Endothelial cell of umbilical vein (primary cell): ENCODE data around the gene ACAD10. TPM values are rescaled to one million over a fixed set of nuclear protein-coding genes. Genes with fewer than 3 reads are reported as not detected.
A peak's percentile ranks its signal among the peaks of the same experiment; 100 is the strongest.

Experiments used
- BruUV-seq: library from RNA; stranded (reverse); fragments of 400-500 nt; replicated peaks from 2 replicates; lab custom pipeline; 2021; lab: Mats Ljungman, UMichigan
- CTCF ChIA-PET: fragments of 300-600, 350-600 bp; sonication (Branson Sonifier 250); formaldehyde crosslinking; loops from one replicate; lab custom pipeline; 2021; ENCODE audit warnings: antibody characterized with exemption, inconsistent platforms; lab: Charles Lee
- POLR2A ChIA-PET: fragments of 300-600, 350-600 bp; sonication (Branson Sonifier 250); formaldehyde crosslinking; loops from one replicate; lab custom pipeline; 2021; ENCODE audit warnings: antibody characterized with exemption, inconsistent platforms; lab: Charles Lee
- DNase-seq: peaks from one replicate; pipeline ENCODE4 v3.0.0-alpha.2; 2011; ENCODE audit warnings: low read depth, low spot score
- FAIRE-seq: peaks from 2 replicates; lab custom pipeline; 2011; peaks lifted over from hg19 to GRCh38; lab: Jason Lieb, UNC
- H2AFZ ChIP-seq: 2 replicates; pipeline ENCODE4 v1.6.0; 2012; ENCODE audit warnings: low read depth, low read length, control low read depth, inconsistent platforms
- H3K27ac ChIP-seq: 2 replicates; pipeline ENCODE4 v1.5.1; 2011; ENCODE audit warnings: low read depth, mild to moderate bottlenecking, control low read depth, low read length, moderate library complexity; ENCODE audit not compliant: insufficient read depth
- H3K27me3 ChIP-seq, 2 experiments: 2 replicates each; pipeline versions ENCODE4 v1.6.0 to v1.6.1; 2011; ENCODE audit warnings: low read length in 2 of 2, mixed read lengths in 1 of 2; ENCODE audit not compliant: control insufficient read depth in 2 of 2, insufficient read depth in 2 of 2
- H3K36me3 ChIP-seq, 2 experiments: 2 replicates in 1 of 2; 3 replicates in 1 of 2; pipeline ENCODE4 v1.5.1; 2011; ENCODE audit warnings: low read length in 2 of 2, mild to moderate bottlenecking in 1 of 2, moderate library complexity in 1 of 2; ENCODE audit not compliant: control insufficient read depth in 2 of 2, insufficient read depth in 2 of 2; ENCODE audit errors: extremely low read depth in 1 of 2
- H3K4me1 ChIP-seq: 3 replicates; pipeline ENCODE4 v1.5.1; 2011; ENCODE audit warnings: mild to moderate bottlenecking, low read length; ENCODE audit not compliant: control insufficient read depth, insufficient read depth; ENCODE audit errors: extremely low read depth
- H3K4me2 ChIP-seq: 2 replicates; pipeline ENCODE4 v1.6.1; 2011; ENCODE audit warnings: low read length, control low read depth, mixed read lengths; ENCODE audit not compliant: insufficient read depth
- H3K4me3 ChIP-seq, 3 experiments: fragments of 200-600 bp in 1 of 3; sonication (generic), shearing (Covaris generic) in 1 of 3; replicated peaks in 1 of 3; 2 replicates each; pipeline ENCODE4 v1.5.1; 2011 to 2016; ENCODE audit warnings: control low read depth in 3 of 3, low read length in 3 of 3, mild to moderate bottlenecking in 2 of 3, inconsistent platforms in 1 of 3, low read depth in 1 of 3, moderate library complexity in 1 of 3; ENCODE audit not compliant: insufficient read depth in 1 of 3
- H3K79me2 ChIP-seq: 2 replicates; pipeline ENCODE4 v1.6.0; 2012; ENCODE audit warnings: low read length, inconsistent platforms; ENCODE audit not compliant: control insufficient read depth, insufficient read depth
- H3K9ac ChIP-seq: replicated peaks from 2 replicates; pipeline ENCODE3; 2011; ENCODE audit warnings: low read length, control low read depth; ENCODE audit not compliant: insufficient read depth; ENCODE audit errors: extremely low read depth
- H3K9me1 ChIP-seq: replicated peaks from 3 replicates; pipeline ENCODE4 v1.6.0; 2011; ENCODE audit warnings: mild to moderate bottlenecking, low read length; ENCODE audit not compliant: control insufficient read depth, insufficient read depth; ENCODE audit errors: extremely low read depth
- H3K9me3 ChIP-seq: replicated peaks from 2 replicates; pipeline ENCODE4 v1.5.1; 2012; ENCODE audit warnings: low read length, inconsistent platforms; ENCODE audit not compliant: control insufficient read depth, insufficient read depth
- H4K20me1 ChIP-seq: replicated peaks from 2 replicates; pipeline ENCODE3; 2011; ENCODE audit warnings: mild to moderate bottlenecking, low read length; ENCODE audit not compliant: control insufficient read depth, insufficient read depth; ENCODE audit errors: extremely low read depth
- CTCF ChIP-seq, 2 donors: IDR thresholded peaks; 1 replicate in 1 of 2; 2 replicates in 1 of 2; pipeline ENCODE4 v1.5.1; 2011; ENCODE audit warnings: low read length in 2 of 2, mild to moderate bottlenecking in 2 of 2, moderate library complexity in 2 of 2, control low read depth in 1 of 2, inconsistent platforms in 1 of 2, low read depth in 1 of 2; ENCODE audit not compliant: insufficient read depth in 1 of 2; ENCODE audit errors: extremely low read depth in 1 of 2
- JUN ChIP-seq: IDR thresholded peaks from 2 replicates; pipeline ENCODE4 v1.6.1; 2011; ENCODE audit warnings: borderline replicate concordance, low read depth; ENCODE audit not compliant: insufficient read length, insufficient read depth
- MAX ChIP-seq: IDR thresholded peaks from 2 replicates; pipeline ENCODE4 v1.6.1; 2011; ENCODE audit not compliant: insufficient read depth, insufficient read length
- POLR2A ChIP-seq: IDR thresholded peaks from 2 replicates; pipeline ENCODE4 v1.6.1; 2012; ENCODE audit warnings: low read depth, mild to moderate bottlenecking, control low read depth, low read length
- POLR2AphosphoS5 ChIP-seq: IDR thresholded peaks from 2 replicates; pipeline ENCODE4 v1.6.1; 2012; ENCODE audit warnings: low read depth, mild to moderate bottlenecking, control low read depth, low read length, moderate library complexity; ENCODE audit not compliant: insufficient read depth
- dilution Hi-C: fragments of 300-500 bp; cut with MboI; formaldehyde crosslinking; loops from one replicate; pipeline ENCODE4 v1.15.0; 2019; ENCODE audit warnings: low sequenced_read_pairs; ENCODE audit not compliant: extremely low pct_ligation_motif_present
- intact Hi-C: fragments of 100-400 bp; cut with micrococcal nuclease; formaldehyde crosslinking; loops from one replicate; pipeline ENCODE4 v1.10.0; 2022
- polyA plus RNA-seq, 4 experiments: library from polyadenylated mRNA; depleted of rRNA in 3 of 4; stranded (reverse) in 3 of 4; unstranded in 1 of 4; fragments of >200 nt; gene quantifications; 2 replicates each; pipeline versions ENCODE4 v1.2.1 to v1.2.3, GENCODE V29; 2011 to 2012; ENCODE audit warnings: missing spikeins in 1 of 4
- total RNA-seq: library from RNA; stranded (reverse); gene quantifications from 2 replicates; pipeline ENCODE4 v1.2.3, GENCODE V29; 2021

ACAD10 gene
- total and polyA plus RNA-seq, 2 donors (not counting 3 experiments of a cell fraction or from before 2014, with no cell fraction given), result 15.2 to 16.3 TPM

GRCh38 chr12:111673503-111673902 lies 12.3 kb upstream of the ACAD10 start:
- no peak for TF ChIP-seq POLR2AphosphoS5
- no peak for TF ChIP-seq JUN
- no peak for TF ChIP-seq MAX
- TF ChIP-seq POLR2A, result no peak
- peak; percentile 19 to 37 for TF ChIP-seq CTCF (IDR thresholded peaks at IDR 0.05; ENCODE audit: extremely low read depth in 1 of 2, insufficient read depth in 1 of 2, low read depth in 1 of 2, low read length in 2 of 2)
- intact Hi-C loops, result loop anchor here (1.0 to 5.0 kb wide), 3 partner anchors 146 to 341 kb away; no protein-coding TSS in a partner anchor
- ChIA-PET POLR2A (no interaction called here), CTCF (interaction anchor here (0.6 to 2.1 kb wide), 25 partner anchors 8 to 360 kb away, joined by 3 to 27 read pairs (median 3); partner anchors contain the start of genes ACAD10, BRAP and PHETA1)
- H3K9ac ChIP-seq, result no peak overlapping the region
- BruUV-seq, result no TSS peak
- H2AFZ ChIP-seq, result no peak overlapping the region
- no peaks in the 10 kb centered on the region for H4K20me1 ChIP-seq
- FAIRE-seq (peak; percentile 26), DNase-seq (peak; percentile 31)
- H3K4me1 ChIP-seq, result no peaks in the 10 kb centered on the region
- H3K9me3 ChIP-seq, result no peaks in the 10 kb centered on the region
- peaks cover 14 to 20% of the 10 kb centered on the region in 2 experiments for H3K36me3 ChIP-seq
- H3K79me2 ChIP-seq, result no peaks in the 10 kb centered on the region
- H3K4me3 ChIP-seq, result no peak overlapping the region
- dilution Hi-C loops, result no loop called here
- no peak overlapping the region for H3K27ac ChIP-seq
- H3K4me2 ChIP-seq, result no peak overlapping the region
- no peaks in the 10 kb centered on the region for H3K27me3 ChIP-seq
- H3K9me1 ChIP-seq, result no peaks in the 10 kb centered on the region
